GM12878 (cell line): ENCODE results near the gene FOXP1. TPM values are rescaled to one million over a fixed set of nuclear protein-coding genes. Genes with fewer than 3 reads are reported as not detected.

ENCODE experiments used
- BCL11A ChIP-seq: IDR thresholded peaks from 2 replicates; pipeline ENCODE4 v1.6.1; 2011; ENCODE audit warnings: low read depth, low read length
- CBX3 ChIP-seq: fragments of 200-600 bp; sonication (generic); IDR thresholded peaks from 2 replicates; pipeline ENCODE4 v1.6.1; 2016; ENCODE audit warnings: low read depth, borderline replicate concordance
- CHD4 ChIP-seq: fragments of 200-600 bp; sonication (generic); IDR thresholded peaks from 2 replicates; pipeline ENCODE4 v1.6.1; 2016; ENCODE audit warnings: mild to moderate bottlenecking
- CREB1 ChIP-seq: IDR thresholded peaks from 2 replicates; pipeline ENCODE4 v1.6.1; 2012; ENCODE audit warnings: low read depth, mild to moderate bottlenecking, inconsistent platforms
- HDAC2 ChIP-seq: fragments of 200-600 bp; sonication (generic); IDR thresholded peaks from 2 replicates; pipeline ENCODE4 v1.6.1; 2017
- RCOR1 ChIP-seq: conservative IDR thresholded peaks from 2 replicates; pipeline ENCODE4 v1.6.1; 2012; ENCODE audit warnings: low read depth, low read length, improper control_type of control experiment
- RFX5 ChIP-seq: IDR thresholded peaks from 2 replicates; pipeline ENCODE4 v1.6.1; 2011; ENCODE audit warnings: low read depth, low read length, improper control_type of control experiment
- SMAD5 ChIP-seq: IDR thresholded peaks from 2 replicates; pipeline ENCODE4 v1.6.1; 2016; ENCODE audit warnings: antibody characterized with exemption, low read depth
- TCF12 ChIP-seq: IDR thresholded peaks from 2 replicates; pipeline ENCODE4 v1.6.1; 2011; ENCODE audit warnings: low read depth, mild to moderate bottlenecking, low read length
- WRNIP1 ChIP-seq: IDR thresholded peaks from 2 replicates; pipeline ENCODE4 v1.6.1; 2011; ENCODE audit warnings: low read depth, low read length, improper control_type of control experiment, borderline replicate concordance
- polyA plus RNA-seq, 11 experiments: library from polyadenylated mRNA; depleted of rRNA in 4 of 11; unstranded in 6 of 11; stranded (reverse) in 5 of 11; fragments of >200 nt; fragmentation: Nextera tagmentation in 4 of 11; fragmentation: Illumina TruSeq in 1 of 11; extraction: Ambion mirVana in 4 of 11; extraction: Trizol in 1 of 11; gene quantifications; 1 replicate in 1 of 11; 2 replicates in 10 of 11; pipeline versions ENCODE4 v1.2.1 to v1.2.3, GENCODE V29; 2011 to 2016; ENCODE audit warnings: inconsistent platforms in 2 of 11, missing spikeins in 2 of 11, low read depth in 1 of 11
- total RNA-seq, 4 experiments: library from RNA; depleted of rRNA in 3 of 4; stranded (reverse); fragments of >200 nt in 3 of 4; fragmentation: Illumina TruSeq in 1 of 4; extraction: Trizol in 1 of 4; gene quantifications; 2 replicates each; pipeline versions ENCODE4 v1.2.1 to v1.2.3, GENCODE V29; 2013 to 2021
- TF ChIP-seq, protein P1 (sequence below): fragments of 450-650 bp; IDR thresholded peaks from 2 replicates; pipeline ENCODE4 v1.6.1; 2018; ENCODE audit warnings: mild to moderate bottlenecking, low read depth, moderate library complexity; ENCODE audit not compliant: partially characterized antibody
- TF ChIP-seq, protein P2 (sequence below): fragments of 450-650 bp; IDR thresholded peaks from 2 replicates; pipeline ENCODE4 v1.6.1; 2017; ENCODE audit warnings: mild to moderate bottlenecking
- TF ChIP-seq, protein P3 (sequence below): fragments of 450-650 bp; IDR thresholded peaks from 2 replicates; pipeline ENCODE4 v1.6.1; 2017; ENCODE audit warnings: mild to moderate bottlenecking, moderate library complexity
- TF ChIP-seq, protein P4 (sequence below): fragments of 450-650 bp; IDR thresholded peaks from 2 replicates; pipeline ENCODE4 v1.6.1; 2017; ENCODE audit warnings: mild to moderate bottlenecking, moderate library complexity
- TF ChIP-seq, protein P5 (sequence below): fragments of 450-650 bp; formaldehyde crosslinking; IDR thresholded peaks from 2 replicates; pipeline ENCODE4 v1.5.0; 2022; ENCODE audit warnings: mild to moderate bottlenecking, missing genetic modification characterization

The FOXP1 gene
- total and polyA plus RNA-seq, 10 of the 15 experiments (the other 5 are each of a cell fraction or from before 2014, with no cell fraction given), result 0.05 to 1.6 (median 0.20) TPM; not detected in 1

DNA sequence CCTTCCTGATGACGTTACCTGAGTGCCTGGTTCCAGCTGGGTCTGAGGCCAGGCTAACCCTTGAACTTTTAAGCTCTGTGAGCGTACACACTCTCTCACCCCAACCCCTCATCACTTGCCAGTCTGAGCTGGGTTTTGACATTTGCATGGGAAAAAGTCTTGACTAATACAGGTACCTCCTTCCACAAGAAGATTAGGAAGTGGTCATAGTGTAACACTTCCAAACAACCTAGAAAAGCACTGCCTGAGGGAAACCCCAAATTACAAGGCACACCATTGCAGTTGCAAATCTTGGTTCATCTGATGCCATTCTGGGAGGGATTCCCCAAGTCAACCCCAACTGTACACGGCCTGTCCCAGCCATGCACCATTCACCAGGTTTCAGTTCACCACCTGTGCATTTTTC lies 499.8 kb downstream of the FOXP1 start (continued):
- TF ChIP-seq, protein P1, sequence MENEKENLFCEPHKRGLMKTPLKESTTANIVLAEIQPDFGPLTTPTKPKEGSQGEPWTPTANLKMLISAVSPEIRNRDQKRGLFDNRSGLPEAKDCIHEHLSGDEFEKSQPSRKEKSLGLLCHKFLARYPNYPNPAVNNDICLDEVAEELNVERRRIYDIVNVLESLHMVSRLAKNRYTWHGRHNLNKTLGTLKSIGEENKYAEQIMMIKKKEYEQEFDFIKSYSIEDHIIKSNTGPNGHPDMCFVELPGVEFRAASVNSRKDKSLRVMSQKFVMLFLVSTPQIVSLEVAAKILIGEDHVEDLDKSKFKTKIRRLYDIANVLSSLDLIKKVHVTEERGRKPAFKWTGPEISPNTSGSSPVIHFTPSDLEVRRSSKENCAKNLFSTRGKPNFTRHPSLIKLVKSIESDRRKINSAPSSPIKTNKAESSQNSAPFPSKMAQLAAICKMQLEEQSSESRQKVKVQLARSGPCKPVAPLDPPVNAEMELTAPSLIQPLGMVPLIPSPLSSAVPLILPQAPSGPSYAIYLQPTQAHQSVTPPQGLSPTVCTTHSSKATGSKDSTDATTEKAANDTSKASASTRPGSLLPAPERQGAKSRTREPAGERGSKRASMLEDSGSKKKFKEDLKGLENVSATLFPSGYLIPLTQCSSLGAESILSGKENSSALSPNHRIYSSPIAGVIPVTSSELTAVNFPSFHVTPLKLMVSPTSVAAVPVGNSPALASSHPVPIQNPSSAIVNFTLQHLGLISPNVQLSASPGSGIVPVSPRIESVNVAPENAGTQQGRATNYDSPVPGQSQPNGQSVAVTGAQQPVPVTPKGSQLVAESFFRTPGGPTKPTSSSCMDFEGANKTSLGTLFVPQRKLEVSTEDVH, result no peak
- TF ChIP-seq, protein P2, sequence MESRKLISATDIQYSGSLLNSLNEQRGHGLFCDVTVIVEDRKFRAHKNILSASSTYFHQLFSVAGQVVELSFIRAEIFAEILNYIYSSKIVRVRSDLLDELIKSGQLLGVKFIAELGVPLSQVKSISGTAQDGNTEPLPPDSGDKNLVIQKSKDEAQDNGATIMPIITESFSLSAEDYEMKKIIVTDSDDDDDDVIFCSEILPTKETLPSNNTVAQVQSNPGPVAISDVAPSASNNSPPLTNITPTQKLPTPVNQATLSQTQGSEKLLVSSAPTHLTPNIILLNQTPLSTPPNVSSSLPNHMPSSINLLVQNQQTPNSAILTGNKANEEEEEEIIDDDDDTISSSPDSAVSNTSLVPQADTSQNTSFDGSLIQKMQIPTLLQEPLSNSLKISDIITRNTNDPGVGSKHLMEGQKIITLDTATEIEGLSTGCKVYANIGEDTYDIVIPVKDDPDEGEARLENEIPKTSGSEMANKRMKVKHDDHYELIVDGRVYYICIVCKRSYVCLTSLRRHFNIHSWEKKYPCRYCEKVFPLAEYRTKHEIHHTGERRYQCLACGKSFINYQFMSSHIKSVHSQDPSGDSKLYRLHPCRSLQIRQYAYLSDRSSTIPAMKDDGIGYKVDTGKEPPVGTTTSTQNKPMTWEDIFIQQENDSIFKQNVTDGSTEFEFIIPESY, result no peak
- TF ChIP-seq CREB1 (peak; percentile 46; the same call in 1 of the 2 replicates), HDAC2 (no peak), RFX5 (no peak), WRNIP1 (no peak), BCL11A (no peak), SMAD5 (no peak), RCOR1 (no peak), TCF12 (no peak), CBX3 (no peak), CHD4 (no peak)
- TF ChIP-seq, protein P3, sequence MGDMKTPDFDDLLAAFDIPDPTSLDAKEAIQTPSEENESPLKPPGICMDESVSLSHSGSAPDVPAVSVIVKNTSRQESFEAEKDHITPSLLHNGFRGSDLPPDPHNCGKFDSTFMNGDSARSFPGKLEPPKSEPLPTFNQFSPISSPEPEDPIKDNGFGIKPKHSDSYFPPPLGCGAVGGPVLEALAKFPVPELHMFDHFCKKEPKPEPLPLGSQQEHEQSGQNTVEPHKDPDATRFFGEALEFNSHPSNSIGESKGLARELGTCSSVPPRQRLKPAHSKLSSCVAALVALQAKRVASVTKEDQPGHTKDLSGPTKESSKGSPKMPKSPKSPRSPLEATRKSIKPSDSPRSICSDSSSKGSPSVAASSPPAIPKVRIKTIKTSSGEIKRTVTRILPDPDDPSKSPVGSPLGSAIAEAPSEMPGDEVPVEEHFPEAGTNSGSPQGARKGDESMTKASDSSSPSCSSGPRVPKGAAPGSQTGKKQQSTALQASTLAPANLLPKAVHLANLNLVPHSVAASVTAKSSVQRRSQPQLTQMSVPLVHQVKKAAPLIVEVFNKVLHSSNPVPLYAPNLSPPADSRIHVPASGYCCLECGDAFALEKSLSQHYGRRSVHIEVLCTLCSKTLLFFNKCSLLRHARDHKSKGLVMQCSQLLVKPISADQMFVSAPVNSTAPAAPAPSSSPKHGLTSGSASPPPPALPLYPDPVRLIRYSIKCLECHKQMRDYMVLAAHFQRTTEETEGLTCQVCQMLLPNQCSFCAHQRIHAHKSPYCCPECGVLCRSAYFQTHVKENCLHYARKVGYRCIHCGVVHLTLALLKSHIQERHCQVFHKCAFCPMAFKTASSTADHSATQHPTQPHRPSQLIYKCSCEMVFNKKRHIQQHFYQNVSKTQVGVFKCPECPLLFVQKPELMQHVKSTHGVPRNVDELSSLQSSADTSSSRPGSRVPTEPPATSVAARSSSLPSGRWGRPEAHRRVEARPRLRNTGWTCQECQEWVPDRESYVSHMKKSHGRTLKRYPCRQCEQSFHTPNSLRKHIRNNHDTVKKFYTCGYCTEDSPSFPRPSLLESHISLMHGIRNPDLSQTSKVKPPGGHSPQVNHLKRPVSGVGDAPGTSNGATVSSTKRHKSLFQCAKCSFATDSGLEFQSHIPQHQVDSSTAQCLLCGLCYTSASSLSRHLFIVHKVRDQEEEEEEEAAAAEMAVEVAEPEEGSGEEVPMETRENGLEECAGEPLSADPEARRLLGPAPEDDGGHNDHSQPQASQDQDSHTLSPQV, result no peak
- TF ChIP-seq, protein P4, sequence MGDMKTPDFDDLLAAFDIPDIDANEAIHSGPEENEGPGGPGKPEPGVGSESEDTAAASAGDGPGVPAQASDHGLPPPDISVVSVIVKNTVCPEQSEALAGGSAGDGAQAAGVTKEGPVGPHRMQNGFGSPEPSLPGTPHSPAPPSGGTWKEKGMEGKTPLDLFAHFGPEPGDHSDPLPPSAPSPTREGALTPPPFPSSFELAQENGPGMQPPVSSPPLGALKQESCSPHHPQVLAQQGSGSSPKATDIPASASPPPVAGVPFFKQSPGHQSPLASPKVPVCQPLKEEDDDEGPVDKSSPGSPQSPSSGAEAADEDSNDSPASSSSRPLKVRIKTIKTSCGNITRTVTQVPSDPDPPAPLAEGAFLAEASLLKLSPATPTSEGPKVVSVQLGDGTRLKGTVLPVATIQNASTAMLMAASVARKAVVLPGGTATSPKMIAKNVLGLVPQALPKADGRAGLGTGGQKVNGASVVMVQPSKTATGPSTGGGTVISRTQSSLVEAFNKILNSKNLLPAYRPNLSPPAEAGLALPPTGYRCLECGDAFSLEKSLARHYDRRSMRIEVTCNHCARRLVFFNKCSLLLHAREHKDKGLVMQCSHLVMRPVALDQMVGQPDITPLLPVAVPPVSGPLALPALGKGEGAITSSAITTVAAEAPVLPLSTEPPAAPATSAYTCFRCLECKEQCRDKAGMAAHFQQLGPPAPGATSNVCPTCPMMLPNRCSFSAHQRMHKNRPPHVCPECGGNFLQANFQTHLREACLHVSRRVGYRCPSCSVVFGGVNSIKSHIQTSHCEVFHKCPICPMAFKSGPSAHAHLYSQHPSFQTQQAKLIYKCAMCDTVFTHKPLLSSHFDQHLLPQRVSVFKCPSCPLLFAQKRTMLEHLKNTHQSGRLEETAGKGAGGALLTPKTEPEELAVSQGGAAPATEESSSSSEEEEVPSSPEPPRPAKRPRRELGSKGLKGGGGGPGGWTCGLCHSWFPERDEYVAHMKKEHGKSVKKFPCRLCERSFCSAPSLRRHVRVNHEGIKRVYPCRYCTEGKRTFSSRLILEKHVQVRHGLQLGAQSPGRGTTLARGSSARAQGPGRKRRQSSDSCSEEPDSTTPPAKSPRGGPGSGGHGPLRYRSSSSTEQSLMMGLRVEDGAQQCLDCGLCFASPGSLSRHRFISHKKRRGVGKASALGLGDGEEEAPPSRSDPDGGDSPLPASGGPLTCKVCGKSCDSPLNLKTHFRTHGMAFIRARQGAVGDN, result no peak
- TF ChIP-seq, protein P5, sequence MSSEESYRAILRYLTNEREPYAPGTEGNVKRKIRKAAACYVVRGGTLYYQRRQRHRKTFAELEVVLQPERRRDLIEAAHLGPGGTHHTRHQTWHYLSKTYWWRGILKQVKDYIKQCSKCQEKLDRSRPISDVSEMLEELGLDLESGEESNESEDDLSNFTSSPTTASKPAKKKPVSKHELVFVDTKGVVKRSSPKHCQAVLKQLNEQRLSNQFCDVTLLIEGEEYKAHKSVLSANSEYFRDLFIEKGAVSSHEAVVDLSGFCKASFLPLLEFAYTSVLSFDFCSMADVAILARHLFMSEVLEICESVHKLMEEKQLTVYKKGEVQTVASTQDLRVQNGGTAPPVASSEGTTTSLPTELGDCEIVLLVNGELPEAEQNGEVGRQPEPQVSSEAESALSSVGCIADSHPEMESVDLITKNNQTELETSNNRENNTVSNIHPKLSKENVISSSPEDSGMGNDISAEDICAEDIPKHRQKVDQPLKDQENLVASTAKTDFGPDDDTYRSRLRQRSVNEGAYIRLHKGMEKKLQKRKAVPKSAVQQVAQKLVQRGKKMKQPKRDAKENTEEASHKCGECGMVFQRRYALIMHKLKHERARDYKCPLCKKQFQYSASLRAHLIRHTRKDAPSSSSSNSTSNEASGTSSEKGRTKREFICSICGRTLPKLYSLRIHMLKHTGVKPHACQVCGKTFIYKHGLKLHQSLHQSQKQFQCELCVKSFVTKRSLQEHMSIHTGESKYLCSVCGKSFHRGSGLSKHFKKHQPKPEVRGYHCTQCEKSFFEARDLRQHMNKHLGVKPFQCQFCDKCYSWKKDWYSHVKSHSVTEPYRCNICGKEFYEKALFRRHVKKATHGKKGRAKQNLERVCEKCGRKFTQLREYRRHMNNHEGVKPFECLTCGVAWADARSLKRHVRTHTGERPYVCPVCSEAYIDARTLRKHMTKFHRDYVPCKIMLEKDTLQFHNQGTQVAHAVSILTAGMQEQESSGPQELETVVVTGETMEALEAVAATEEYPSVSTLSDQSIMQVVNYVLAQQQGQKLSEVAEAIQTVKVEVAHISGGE (CRISPR knock-in tag), result no peak
